COR-L47 (cell line): Measurements from ENCODE around the gene PTMA.
"Not testable (repeated sequence)": the region's sequence is repeated elsewhere in the genome, so short reads cannot be mapped to it uniquely, and the experiment has no call there.

ENCODE experiments used
- DNase-seq: peaks from one replicate; lab custom pipeline; 2025; lab: John Stamatoyannopoulos, UW

PTMA gene, protein sequence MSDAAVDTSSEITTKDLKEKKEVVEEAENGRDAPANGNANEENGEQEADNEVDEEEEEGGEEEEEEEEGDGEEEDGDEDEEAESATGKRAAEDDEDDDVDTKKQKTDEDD

GRCh38 chr2:231707927-231708772, at the start of gene PTMA:
TSS of gene PTMA (plus strand) at chr2:231708525. CDS start at chr2:231708707, 182 bp downstream.
- DNase-seq: peak; percentile 95

GRCh38 chr2:231660073-231660472, 48.3 kb upstream of the PTMA start:
- not testable (repeated sequence) for DNase-seq

GRCh38 chr2:231660860-231661259, 47.5 kb upstream of the PTMA start:
- no peak for DNase-seq

GRCh38 chr2:231661422-231662027, 46.8 kb upstream of the PTMA start:
- DNase-seq: no peak

DNA sequence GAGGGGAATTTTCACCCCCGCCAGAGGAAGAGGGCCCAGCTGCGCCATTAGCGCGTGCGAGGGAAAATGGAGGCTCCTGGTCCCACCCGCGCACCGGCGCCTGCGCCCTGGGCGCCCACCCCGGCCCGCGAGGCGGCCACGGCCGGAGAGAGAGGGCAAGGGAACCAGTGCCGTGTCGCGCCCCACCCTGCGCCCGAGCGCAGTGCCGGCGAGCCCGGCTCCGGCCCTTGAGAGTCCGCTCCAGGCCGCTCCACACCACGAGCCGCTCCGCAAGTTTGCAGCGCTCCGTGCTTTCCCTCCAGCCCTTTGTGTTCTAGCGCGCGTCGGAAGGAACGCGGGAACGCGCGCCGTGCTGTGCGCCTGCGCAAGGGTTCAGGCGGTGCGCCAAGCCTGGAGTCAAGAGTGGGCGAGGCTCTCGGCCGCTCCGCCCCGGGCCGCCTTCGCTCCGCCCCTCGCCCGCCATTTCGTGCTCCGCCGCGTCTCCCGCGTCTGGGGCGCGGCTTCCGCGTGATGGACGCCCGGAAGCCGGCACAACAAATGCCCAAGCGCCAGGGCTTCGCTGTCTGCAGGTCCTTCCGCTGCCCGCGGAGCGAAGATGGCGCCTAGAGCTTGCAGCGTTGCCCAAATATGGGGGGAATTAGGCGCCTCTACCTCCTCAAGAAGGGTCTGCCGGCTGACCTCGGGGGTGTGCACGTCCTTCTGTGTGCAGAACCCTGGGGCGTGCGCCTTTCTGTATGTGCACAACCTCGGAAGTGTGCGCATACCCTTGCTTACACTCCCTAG, 46.1 kb upstream of the PTMA start:
- peak; percentile 88 for DNase-seq

DNA sequence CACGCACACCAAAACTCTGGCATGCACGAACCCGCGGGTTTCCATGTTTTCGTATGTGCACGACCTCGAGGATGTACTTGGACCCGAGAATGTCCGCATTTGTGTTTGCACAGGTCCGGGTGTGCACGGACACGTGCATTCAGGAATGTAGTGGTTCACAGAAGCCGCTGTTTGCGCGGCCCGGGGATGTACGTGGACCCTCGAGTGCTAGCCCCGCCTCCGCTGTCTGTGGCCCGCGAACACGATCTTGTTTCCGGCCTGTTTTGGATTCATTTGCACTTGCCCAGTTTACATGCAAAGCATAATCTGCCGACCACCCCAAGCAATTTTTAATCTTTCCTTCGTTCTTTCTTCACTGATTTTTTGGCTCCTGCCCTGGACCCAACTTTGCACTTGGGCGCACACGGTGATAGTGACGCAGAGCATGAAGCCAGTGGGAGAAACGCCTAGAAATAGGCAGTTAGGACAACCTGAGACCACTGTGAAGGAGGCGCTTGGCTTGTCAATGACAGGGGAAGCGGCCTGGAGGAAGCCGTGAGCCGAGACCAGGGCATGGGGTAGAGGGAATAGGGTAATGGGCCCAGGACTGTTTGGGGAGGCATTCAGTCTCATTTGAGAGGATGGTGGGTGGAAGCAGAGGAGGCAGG, 45.4 kb upstream of the PTMA start:
- DNase-seq: no peak

- DNase-seq: no peak
Measured at GRCh38 chr2:231663458-231664212, 44.7 kb upstream of the PTMA start.

DNA sequence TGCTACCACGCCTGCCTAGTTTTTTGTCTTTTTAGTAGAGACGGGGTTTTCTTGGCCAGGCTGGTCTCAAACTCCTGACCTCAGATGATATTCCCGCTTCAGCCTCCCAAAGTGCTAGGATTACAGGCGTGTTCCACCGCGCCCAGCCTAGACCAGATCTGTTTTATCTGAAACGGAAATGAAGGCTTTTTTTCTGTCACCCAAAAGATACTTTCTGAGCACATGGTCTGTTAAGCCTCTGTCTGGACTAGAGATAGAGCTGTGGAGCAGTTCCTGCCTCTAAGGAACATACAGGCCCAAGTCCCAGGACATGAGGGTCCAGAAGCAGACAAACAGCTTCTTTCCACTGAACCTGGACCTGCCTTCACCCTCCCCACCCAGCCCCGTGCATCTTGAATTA, 43.6 kb upstream of the PTMA start:
- no peak for DNase-seq

- DNase-seq: no peak
Measured at GRCh38 chr2:231665245-231666170, 42.8 kb upstream of the PTMA start.

DNA sequence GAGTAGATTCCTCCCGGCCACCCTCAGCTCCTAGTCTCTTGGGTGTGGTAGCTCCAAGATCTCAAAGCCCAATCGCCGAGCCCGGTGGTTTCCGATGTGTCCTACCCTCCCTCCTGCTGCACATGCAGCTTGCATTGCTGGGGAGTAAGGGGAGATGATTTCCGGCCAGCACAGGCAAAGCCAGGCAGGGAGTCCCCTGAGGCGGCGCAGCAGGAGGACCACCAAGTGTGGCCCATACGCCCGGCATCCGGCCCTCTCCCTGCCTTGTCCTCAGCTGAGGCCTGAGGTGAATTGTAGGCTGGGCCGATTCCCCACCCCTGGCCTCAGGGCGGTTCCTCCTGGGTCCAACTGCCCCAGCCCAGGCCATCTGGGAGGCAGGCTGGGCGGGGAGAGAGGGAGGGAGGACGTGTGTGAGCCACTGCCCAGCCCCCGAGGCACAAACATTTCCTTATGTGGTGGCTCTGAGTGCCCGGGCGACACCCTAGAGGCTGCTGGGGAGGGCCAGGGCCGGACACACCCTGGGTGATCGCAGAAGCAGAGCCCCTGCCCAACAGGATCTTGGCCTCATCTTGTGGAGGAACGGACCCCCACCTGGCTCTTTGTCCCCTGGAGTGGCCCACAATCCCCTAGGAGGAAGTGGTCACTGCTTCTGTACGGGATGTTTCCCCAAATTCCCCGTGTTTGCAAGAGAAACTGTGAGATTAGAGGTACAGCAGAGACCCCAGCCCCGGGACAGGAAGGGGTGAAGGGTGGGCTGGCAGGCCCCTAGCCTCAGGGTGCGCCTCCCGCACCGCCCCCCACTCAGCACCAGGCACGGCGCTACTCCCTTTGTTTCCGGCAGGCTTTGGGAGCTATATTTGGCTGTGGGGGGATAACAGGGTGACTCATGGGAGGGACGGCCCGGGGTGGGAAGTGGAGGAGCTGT, 41.9 kb upstream of the PTMA start:
- DNase-seq: no peak

DNA sequence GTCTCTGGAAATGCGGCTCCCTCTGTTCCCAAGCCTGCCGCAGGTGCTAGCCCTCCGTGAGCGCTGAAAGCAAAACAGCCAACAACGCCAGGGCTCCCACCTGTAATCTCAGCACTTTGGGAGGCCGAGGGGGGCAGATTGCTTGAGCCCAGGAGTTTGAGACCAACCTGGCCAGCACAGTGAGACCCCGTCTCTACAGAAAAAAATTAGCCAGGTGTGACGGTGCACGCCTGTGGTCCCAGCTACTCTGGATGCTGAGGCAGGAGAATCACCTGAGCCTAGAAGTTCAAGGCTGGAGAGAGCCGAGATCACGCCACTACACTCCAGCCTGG, 41.3 kb upstream of the PTMA start:
- no peak for DNase-seq

DNA sequence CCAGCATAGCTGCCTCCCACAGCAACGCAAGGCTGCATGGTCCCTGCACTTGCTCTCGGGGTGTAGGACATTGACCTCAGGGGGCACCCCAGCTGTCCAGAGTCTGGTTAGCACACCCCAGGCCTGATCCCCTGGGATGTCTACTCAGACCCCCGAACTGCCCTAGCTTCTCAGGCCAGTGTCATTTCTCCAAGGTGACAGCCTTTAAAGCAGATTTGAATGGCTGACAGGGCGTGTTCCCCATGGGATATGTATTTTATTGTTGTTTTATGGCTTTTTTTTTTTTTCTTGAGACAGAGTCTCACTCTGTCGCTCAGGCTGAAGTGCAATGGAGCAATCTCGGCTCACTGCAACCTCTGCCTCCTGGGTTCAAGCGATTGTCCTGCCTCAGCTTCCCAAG, 40.8 kb upstream of the PTMA start:
- DNase-seq: no peak

GRCh38 chr2:231668981-231669380, 39.3 kb upstream of the PTMA start:
- DNase-seq: no peak

DNA sequence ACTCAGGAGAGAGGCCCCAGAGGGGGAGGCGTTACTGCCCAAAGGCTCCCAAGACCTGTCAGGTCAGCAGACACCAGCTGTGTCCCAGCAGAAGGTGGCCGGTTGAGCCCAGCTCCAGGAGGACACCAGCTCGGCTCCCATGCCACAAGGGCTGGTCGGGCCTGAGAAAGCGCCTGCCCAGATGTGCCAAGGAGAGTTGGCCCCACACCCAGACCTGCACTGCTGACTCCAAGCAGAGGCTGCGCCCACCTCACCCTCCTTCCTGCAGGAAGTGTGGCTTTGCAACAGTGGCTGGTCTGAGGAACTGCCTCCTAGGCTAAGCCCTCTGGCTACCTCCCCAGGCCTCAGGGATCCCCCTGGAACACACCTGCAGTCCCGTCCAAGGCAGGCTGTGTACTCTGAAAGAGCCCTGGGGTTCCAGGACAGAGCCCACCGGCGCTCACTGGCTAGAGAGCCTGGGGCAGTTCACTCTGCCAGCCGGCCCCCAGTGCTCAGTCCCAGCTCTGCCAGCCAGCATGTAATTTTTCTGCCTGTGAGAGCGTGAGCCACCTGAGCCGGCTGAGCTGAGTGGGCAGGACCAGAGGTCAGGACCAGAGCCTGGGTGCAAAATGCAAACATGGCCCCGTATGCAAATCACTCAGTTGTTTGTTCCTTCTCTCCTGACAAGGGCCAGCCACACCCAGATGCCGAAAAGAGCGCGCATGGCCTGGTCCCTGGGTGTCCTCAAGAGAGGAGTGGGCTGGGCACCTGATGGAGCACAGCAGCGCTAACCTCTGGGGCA, 36.9 kb upstream of the PTMA start:
- no peak for DNase-seq

DNA sequence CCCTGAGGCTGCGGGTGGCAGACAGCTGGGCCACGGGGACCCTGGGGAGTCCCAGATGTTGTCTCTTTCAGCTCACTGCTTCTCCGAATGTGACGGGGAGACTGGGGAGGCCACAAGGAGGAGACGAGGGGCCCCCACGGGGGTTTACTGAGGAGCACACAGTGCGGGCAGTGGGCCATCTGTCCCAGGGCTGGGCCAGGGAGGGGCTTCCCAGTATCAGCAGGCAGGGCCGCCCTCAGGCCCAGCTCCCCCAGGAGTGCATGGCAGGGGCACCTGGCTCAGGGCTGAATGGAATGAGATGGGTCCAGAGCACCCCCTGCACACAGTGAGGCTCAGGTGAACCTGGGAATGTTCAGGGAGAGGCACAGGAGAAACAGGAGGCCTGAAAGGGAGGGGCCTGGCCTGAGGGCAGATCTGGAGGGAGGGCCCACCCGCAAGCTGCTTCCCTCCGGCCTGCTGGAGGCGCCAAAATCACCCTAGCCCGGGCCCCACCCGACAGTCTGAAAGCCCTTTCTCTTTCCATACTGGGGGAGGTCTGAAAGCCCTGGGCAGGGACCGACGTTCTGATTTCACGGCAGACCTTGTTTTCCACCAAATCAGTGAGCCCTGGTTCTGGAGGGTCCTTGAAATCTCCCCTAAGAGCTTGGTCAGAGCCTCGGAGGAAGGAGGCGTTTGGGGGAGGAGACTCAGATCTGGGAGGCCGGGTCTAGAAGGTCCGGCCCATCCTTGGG, 35.5 kb upstream of the PTMA start:
- DNase-seq: peak; percentile 48

DNA sequence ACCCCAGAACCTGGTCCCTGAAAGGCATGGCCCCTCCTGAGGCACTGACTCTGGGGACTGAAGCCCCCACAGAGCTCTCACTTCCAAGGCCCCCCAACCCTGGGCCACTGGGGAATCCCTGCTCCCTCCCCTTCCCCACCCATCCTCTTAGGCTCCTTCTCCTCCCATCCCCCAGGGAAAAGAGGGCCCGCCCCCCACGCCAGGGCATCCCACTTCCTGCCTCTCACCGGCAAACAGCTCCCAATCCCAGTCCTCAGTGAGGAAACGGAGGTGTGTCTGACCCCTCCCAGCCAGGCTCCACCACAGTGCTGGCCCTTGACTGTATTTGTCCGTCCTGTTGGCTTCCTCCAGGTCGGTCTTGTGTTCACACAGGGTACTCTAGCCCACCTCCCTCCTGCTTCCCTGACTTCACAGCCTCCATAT, 35.0 kb upstream of the PTMA start:
- DNase-seq: peak; percentile 57

- peak; percentile 18 for DNase-seq
Measured at GRCh38 chr2:231674587-231675338, 33.6 kb upstream of the PTMA start.
